ENCODE measurements around the gene IGSF9B.

IGSF9B gene

DNA sequence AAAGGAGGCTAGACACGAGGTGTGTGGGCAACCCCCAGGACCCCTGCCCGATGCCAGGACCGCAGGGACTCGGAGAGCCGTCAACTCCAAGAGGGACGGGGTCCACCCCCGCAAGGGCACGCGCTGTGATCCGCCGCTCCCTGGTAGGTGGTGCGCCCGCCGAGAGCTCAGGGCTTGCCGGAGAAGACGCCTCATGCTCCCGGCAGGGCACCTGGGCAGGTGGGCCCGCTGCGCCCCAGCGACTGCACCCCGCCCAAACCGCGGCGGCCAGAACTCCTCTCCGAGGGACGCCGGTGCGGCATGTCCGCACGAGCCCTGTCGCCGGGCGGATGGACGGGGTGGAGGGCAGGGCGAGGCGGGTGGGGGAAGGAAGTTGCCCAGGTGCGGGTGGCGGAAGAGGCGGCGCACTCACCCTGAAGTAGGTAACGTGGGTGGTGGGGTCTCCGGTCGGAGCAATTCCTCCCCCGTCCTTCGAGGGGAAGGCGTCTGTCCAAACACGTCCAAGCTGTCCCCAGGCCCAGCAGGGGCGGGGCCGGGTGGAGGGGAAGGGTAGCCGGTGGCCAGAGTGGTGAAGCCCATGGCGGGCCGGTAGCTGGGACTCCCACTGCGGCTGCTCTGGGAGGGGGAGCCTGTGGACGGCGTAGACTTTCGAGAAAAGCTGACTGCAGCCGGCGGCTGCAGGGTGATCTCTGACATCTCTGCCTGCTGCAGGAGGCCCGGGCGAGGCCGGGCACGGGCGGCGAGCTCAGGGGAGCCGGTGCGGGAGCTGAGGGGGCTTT is 37.2 kb downstream of the IGSF9B start:
- no peak for DNase-seq (ENCODE audit: low read depth)

DNA sequence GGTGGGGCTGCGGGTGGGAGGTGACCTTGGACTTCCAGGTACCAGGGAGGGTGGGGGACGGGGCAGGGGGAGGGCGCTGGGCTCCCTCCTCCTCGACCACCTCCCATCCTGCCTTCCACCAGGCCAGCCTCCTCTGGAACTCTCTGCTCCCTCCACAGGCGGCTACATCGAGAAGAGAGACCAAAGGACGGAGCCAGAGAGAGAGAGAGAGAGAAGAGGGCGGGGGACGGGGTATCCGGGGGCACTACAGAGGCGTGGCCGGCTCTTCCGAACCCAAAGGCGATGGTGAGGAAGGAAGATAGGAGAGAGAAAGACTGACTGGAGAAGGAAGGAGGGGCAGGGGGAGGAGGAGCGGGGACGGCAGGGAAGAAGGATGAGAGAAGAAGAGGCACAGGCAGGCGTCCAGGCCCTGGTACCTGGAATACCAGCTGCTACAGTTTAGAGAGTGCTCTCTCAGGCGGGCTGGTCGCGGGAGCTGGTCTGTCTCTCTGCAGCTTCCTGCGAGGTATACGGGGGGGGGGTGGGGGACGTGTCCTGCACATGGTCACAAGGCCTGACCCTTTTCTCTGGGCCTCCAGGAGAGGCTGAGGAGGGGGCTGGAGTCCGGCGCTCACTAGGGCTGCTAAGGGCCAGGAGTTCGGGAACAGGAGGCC is 38.0 kb downstream of the IGSF9B start:
- DNase-seq (ENCODE audit: low read depth): no peak

DNA sequence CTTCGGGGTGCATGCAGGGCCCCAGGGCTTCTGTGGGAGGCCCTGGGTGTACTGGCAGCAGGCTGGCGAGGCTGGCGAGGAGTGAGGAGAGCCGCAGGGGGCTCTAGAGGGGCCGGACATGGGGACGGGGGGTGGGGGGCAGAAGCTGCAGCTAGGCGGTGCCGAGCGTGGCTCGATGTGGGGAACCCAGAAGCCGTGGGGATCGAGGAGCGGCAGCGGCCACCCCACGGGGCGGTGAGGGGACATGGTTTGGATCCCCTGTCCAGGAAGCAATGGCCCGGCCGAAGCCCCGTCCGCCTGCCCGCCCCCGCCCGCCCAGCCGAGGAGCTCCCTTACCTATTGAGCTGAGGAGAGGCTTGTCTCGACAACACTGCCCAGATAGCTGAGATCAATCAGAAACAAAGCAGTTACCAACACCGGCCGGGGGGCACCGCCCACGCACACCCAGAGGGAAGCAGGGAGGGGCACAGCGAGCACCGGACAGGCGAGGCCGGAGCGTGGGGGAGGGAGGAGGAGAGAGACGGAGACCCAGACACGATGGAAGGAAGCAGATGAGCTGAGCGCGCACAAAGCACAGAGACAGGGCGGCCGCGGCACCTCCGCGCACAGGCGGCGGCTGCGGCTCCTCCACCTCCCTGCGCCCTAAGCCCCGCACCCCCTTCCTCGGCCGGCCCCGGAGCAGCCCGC is 38.7 kb downstream of the IGSF9B start:
- no peak for DNase-seq (ENCODE audit: low read depth)

DNA sequence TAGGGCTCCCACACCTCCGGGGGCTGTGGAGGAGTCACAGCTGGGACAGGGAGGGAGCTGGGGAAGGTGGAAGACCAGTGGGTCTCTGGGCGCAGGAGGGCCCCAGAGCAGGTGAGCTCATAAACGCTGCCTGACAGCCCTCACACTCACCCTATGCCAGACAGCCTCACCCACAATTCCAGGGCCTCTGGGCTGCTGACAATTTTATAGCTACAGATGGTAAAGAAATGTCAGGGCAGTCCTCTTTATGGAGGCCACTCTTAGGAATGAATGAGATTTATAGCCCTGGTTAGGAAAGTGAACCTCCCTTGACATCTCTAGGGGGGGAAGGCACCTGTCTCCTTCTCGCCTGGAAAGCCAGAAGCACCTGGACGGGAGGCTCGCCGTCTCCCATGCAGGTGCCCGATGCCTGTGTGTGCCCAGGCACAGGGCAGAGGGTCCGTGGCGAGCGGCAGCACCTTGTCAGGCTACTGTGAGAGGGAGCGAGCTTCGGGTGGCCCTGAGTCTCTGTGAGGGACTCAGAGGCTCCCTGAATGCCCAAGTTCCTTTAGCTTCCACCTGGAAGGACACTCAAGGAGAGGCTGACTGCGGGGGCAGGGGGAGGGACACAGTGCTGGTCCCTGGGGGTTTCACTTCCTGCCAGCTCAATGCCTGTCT is 39.9 kb downstream of the IGSF9B start:
- no peak for DNase-seq (ENCODE audit: low read depth)

DNA sequence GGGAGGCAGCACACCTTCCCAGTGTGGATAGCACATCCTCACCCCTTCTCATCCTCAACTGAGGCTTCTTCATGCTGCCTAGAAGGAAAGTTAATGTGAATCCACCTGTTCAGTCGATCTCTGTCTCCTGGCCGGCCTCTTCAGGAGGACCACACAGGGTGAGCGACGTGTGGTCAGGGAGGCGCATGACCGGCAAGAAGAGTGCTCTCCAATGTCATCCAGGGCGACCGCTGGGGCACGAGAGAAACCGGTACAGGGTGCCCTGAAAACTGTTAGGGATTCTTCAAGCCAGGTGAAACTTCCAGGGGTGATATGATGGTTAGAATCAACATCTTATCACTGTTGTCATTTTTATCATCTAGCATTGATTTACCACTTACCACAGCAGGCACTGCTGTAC is 43.0 kb downstream of the IGSF9B start:
- DNase-seq (ENCODE audit: low read depth): no peak

DNA sequence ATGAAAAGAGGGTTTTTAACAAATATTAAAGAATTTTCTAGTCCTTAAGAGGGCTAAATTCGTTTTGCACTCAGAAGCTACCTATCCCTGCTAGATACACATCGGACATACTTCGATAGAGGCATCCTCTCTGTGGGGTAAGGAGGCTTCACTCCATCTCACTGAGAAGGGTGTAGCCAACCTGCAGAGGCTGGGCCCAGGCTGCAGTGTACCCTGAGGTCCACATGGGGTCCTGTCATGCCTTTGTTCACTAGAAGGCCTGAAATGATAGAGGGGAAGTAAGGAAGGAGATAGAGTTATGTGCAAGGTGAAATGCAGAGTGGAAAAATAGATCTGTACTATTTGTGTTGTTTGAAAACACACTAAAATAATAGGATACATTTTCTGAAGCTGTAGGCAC is 45.6 kb downstream of the IGSF9B start:
- no peak for DNase-seq (ENCODE audit: low read depth)

DNA sequence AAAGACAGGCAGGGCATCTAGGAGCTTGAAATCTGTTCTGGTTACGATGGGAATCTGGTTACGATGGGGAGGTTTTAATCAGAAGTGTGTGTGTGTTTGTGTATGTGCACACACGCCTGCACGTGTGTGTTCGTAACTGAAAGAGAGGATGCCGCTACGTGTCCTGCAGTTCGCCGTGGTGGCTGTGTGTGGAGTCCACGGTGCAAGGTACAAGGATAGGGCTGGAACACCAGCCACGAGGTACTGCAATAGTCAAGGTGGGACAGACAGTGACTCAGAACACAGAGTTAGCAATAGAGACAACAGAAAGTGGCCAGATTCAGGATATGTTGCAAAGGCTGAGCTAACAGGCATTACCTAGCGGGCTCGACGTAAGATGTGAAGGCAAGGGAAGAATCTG is 46.7 kb downstream of the IGSF9B start:
- DNase-seq (ENCODE audit: low read depth): no peak

DNA sequence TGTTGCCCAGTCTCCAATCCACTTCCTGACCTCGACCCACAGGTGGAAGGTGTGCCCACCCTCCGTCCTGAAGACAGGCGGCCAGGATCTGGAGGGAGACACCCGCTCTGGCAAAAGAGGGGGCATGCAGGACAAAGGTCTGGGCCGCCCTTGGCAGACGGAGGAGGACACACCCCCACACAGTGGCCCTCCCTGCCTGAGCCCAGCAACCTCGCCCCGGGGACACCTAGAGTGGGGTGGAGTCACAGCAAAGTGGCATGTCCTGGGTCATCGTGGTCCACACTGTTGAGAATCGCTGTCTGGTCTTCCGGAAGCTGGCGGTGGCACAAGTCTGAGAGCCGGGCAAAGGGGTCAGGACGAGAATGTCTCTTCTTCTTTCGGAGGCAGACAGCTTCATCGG is 47.9 kb downstream of the IGSF9B start:
- DNase-seq (ENCODE audit: low read depth): no peak

DNA sequence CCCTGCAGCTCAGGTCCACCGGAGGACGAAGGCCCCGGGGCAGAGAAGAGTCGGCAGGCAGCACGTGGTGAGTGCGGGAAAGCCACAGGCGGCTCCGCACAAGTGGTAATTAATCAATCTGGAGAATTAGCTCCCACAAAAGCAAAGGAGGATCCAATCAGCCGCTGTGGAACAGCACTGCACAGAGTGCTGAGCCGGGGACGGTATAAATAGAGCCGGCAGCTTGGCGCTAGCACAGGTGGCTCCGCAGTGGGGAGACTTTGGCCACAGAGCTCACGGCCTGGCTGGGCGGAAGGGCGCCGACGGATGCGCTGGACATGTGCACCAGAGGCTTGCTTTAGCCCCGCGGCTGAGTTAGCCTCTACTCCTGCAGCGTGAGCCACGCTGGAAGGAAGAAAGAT is 48.9 kb downstream of the IGSF9B start:
- DNase-seq (ENCODE audit: low read depth): no peak

DNA sequence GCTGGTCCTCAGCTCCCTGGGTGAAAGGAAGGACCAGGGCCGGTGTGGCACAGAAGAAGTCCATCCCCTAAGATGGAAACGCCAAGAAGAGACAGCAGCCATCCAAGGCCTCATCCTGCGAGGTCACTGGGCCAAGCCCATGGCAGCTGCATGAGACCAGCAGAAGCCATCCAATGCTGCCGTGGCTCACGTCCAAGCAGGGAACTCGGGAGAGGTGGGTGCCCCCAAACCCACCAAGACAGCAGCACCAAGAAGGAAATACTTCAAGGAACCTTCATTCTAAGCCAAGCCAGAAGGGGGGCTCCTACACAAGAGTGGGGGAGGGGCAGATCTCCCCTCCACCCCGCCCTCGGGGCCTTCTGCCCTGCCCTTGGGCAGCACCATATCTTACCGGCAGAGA is 49.6 kb downstream of the IGSF9B start:
- no peak for DNase-seq (ENCODE audit: low read depth)

DNA sequence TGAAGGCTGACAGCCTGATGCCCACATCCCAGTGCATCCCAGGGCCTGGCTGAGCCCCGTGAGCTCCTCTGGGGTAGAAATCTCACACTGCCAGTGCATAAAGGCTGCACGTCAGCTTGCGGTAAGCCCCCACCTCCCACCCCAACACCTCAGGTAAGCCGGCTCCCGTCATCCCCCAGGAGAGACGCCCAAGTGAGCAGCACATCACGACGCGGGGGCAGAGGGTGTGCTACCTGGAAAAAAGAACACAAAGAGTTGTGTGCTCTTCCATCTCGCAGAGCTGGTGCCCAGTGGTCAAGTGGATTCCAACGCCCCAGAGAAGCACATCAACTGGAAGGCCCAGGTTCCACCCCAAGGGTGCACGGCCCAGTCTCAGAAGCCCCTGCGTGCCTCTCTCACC is 50.0 kb downstream of the IGSF9B start:
- DNase-seq (ENCODE audit: low read depth): no peak

DNA sequence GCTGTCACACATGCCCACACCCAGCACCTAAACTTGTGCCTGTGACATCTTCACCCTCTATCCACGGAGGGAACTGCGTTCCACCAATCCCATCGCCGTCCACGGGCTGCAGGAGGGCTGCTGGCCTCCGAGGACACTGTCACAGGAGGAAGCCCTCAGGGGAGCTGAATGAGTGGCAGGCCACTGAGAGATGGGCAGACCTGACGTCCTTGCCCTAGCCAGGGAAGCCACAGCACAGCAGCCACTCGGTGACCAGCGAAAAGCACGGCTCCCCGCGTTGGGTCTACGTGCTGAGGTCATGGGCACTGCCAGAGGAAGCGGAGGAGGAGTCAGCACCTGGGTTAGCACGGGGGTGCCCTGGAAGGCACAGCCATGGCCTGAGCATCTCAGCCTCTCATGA is 50.5 kb downstream of the IGSF9B start:
- DNase-seq (ENCODE audit: low read depth): no peak

DNA sequence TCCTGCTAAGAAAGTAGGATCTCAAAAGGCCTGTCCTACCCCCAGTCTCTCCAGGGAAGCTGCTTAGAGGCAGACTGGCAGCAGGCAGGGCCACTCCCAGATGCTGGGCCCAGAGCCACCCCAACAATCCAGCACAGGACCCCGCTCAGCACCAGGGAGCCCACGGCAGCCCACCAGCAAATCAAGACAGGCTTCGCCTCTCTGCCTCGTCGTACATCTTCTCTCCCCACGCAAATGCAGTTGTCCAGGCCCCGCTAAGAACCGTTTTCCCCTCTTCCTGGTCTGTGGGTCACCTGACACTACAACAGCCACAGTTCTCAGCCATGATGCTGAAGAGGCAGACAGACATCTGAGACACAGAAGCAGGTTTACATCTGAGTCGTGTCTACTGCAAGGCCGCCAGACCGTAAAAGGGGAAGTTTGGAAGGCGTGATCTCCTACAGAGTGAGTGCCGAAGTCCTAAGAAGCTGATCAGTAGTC is 51.1 kb downstream of the IGSF9B start:
- no peak for DNase-seq (ENCODE audit: low read depth)

DNA sequence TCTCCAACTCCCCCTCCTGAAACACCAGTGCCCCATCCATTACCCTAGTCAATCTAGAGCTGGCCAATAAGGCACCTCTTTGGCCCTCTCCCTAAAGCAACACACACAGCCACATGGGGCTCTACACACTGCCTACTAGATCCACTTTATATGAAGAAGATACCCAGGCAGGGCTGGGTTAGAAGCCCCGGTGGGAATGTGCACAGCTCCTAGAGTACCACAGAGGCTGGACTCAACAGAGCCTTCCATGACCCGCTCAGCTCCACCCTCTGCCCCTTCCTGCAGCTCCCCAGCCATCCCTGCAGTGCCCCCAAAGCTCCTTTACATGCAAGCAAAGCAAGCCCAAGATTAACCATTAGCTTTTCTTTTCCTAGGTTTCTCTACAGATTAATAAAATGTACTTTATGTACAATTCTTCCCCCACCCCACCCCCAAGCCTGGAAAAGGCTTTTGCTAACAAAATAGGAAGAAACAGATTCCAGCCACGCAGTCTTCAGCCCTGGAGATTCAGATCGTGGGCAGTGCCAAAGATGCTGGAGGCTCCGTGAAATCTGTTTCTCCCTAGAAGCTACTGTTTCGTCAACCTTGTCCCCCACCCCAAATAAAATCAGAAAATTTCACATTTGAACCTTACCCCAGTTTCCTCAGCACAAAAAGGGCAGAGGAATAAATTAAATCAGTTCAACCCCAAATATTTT is 51.8 kb downstream of the IGSF9B start:
- no peak for DNase-seq (ENCODE audit: low read depth)

DNA sequence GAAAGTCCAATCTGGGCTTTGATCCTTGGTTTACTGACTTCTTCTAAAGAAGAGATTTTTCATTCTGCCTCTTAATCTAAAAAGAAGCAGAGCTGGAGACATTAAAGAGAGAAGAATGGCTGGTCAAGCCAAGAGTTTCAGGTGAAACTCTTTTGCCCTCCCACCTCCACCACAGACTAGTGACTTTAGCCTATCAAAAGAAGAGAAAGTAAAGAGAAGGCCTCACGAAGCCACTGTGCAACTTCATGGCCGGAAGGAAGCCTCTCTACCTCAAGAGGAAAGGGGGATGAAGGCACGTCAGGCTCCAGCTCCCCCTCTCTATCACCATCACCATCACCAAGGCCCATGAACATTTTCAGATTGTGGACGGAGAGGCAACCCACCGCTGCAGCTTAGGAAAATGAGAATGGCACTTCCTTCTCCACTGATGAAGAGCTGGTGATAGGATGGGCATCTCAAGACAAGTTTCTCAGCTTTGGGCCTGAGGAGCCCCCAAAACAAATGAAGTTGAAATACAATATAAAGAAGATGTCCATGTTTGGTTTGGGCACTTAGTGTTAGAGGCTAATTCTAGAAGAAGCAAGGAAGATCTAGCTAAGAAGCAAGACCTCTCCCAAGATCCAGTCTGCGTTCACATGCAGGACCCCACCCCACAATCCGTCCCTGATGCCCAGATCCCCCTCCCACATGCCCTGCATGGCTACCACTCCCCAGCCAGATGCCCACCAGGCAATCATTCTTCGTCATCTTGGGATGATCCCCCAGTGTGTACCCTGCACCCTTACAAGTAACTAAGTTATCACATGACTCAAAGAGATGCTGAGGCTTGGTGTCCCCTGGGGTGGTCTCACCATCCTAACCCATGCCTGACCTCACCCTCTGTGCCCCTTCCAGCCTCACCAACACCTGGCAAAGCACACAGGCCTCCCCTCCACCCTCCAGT is 52.6 kb downstream of the IGSF9B start:
- no peak for DNase-seq (ENCODE audit: low read depth)

DNA sequence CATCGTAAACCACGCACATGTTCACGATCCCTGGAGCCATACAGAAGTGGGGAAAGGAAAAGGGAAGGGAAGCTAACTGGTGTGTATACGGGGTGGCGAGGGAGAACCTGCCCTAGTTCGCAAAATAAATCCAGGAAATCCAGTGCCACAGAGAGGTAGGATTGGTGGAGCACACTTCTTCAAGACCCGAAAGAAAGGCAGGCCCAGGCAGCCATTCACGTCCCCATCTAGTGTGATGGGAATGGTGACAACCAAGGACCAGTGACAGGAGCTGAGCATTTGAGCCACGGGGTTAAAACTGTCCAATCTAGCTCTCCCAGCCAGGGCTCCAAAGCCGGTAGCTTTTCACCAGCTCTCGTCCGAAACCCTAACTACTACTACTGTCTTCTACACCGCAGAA is 53.7 kb downstream of the IGSF9B start:
- no peak for DNase-seq (ENCODE audit: low read depth)

DNA sequence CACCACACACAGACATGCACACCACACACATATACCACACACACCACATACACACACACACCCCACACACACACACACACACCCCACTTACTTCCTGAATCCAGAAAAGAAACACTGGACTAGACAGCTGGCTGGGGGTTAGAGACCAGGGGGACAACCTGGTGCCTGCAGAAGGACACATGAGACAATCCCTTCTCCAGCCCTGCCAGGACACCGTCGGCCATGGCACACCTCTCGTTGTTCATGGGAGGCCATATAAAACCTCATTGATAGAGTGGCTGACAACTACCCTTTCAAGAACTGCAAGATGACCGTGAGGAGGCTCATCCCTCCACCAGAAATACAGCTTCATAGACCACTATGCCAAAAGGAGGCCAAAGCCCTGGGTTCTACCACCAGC is 54.3 kb downstream of the IGSF9B start:
- no peak for DNase-seq (ENCODE audit: low read depth)

DNA sequence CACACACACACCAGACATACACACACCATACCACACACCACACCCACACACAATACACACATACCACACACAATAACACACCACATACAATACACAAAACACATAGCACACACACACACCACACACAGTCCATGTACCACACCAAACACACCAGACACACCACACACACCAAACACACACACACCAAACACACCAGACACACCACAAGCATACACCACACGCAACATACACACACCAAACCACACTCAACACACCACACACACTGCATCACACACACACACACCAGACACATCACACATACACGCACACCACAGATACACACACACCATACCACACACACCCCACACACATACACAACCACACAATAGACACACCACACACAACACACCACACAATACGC is 54.8 kb downstream of the IGSF9B start:
- DNase-seq (ENCODE audit: low read depth): no peak

DNA sequence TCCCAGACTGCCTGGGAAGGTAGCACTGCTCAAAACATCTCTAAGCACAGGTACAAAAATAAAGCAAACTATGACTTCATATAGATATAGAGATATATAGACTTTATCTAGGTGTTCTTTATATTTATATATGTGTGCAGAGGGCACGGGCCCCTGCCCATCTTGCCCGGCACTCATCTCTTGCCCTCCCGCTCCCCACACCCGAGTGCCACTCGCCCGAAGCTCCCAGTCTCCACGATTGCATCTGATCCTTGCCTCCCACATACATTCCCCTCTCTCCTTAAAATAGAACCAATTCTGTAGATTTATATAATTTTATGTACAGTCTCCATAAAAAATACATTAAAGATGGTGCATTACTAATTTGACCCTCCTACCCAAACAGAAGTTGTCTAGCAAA is 55.5 kb downstream of the IGSF9B start:
- DNase-seq (ENCODE audit: low read depth): no peak

DNA sequence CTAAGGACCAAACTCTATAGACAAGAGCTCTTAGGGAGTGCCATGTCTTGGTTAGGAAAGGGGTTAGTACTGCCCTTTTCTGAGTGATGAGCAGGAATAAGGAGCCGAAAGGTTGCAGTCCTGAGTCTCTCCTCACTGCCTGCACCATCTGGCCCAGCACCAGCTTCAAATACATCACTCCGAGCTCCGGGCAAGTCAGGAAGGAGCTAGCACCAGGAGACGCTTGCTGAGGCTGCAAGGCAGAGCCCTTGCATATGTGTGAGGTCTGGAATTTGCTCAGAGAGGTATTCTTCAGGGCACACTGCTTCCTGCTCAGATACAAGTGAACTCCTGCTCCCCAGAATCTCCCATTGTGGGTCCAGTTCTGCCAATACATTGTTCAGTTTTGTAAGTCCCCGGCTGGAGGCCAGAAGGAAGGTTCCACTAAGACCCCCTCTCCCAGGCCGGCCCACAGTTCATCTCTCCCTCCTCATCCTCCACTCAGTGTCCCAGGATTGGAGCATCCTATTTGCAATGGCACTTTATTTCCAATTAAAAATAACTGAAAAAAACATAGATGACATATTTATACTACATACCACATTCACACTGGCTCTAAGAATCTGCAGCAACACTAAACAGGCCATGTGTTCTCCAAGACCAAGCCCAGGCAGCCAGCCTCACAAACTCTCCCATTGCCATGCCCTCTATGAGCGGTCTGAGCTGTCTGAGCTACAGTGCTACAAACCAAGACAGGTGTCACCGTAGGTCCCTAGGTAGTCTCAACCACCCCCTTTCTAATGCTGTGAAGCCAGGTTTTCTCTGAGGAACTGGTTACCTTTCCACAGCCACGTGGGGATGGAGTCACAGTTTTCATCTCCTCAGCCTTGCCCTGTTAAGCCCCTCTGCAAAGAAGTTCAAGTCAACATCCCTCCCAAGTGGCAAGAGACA is 56.3 kb downstream of the IGSF9B start:
- no peak for DNase-seq (ENCODE audit: low read depth)
